MM.1S (cell line): ENCODE measurements around the gene RASGEF1C.

Source experiments
- CTCF ChIP-seq: fragments of 300-600 bp; sonication (generic); IDR thresholded peaks from 2 replicates; pipeline ENCODE4 v1.5.1; 2016; ENCODE audit warnings: antibody characterized with exemption, low read length, mixed read lengths
- EZH2phosphoT487 ChIP-seq: fragments of 300-600 bp; sonication (generic); IDR thresholded peaks from 2 replicates; pipeline ENCODE4 v1.6.1; 2018; ENCODE audit warnings: antibody characterized with exemption, low read length

GRCh38 chr5:180156141-180156540 is 52.9 kb downstream of the RASGEF1C start:
- TF ChIP-seq EZH2phosphoT487 (no peak), CTCF (no peak)
